H54 (cell line): Measurements from ENCODE around the gene PCGF3.

Experiments used
- DNase-seq: peaks from one replicate; pipeline ENCODE4 v3.0.0; 2011; ENCODE audit warnings: low spot score, mixed read lengths; ENCODE audit not compliant: insufficient read length
- FAIRE-seq: peaks from 3 replicates; lab custom pipeline; 2011; peaks lifted over from hg19 to GRCh38; lab: Jason Lieb, UNC
- POLR2A ChIP-seq: IDR thresholded peaks from 2 replicates; pipeline ENCODE4 v1.6.1; 2011; ENCODE audit warnings: low read depth, mild to moderate bottlenecking, low read length

Gene PCGF3

GRCh38 chr4:705278-706082 is at the start of gene PCGF3:
PCGF3 (plus strand) TSS chr4:705832; CDS start chr4:733681, 27,849 bp downstream.
- DNase-seq (peak; percentile 92), FAIRE-seq (no peak)
- TF ChIP-seq POLR2A: 0 out of 2 replicates have a peak, but pooled peaks have one; percentile 21

GRCh38 chr4:656436-657337 is 48.9 kb upstream of the PCGF3 start:
- FAIRE-seq: no peak
- TF ChIP-seq POLR2A: no peak
- no peak for DNase-seq

GRCh38 chr4:657338-657833 is 48.2 kb upstream of the PCGF3 start:
- DNase-seq (no peak), FAIRE-seq (no peak)
- no peak for TF ChIP-seq POLR2A

GRCh38 chr4:657834-658667 is 47.6 kb upstream of the PCGF3 start:
- no peak for TF ChIP-seq POLR2A
- FAIRE-seq: no peak
- DNase-seq: no peak

- no peak for TF ChIP-seq POLR2A
- DNase-seq: no peak
- FAIRE-seq: no peak
Measured at GRCh38 chr4:658681-659667, 46.7 kb upstream of the PCGF3 start.

GRCh38 chr4:659851-660250 is 45.8 kb upstream of the PCGF3 start:
- FAIRE-seq: no peak
- no peak for DNase-seq
- no peak for TF ChIP-seq POLR2A

- FAIRE-seq (no peak), DNase-seq (no peak)
- no peak for TF ChIP-seq POLR2A
Measured at GRCh38 chr4:660401-660800, 45.2 kb upstream of the PCGF3 start.

- no peak for DNase-seq
- TF ChIP-seq POLR2A: no peak
- no peak for FAIRE-seq
Measured at GRCh38 chr4:661231-661630, 44.4 kb upstream of the PCGF3 start.

GRCh38 chr4:661881-662761 is 43.5 kb upstream of the PCGF3 start:
- no peak for DNase-seq
- no peak for FAIRE-seq
- TF ChIP-seq POLR2A: no peak

- FAIRE-seq: no peak
- TF ChIP-seq POLR2A: no peak
- no peak for DNase-seq
Measured at GRCh38 chr4:663046-663437, 42.6 kb upstream of the PCGF3 start.
